Neural crest cell (in vitro differentiated cells): ENCODE results near the gene SNAPC4. TPM values are rescaled to one million over a fixed set of nuclear protein-coding genes. Genes with fewer than 3 reads are reported as not detected.
A peak's percentile ranks its signal among the peaks of the same experiment; 100 is the strongest.

Experiments
- DNase-seq: peaks from one replicate; pipeline ENCODE4 v3.0.0; 2021; ENCODE audit warnings: low read depth, mixed read lengths, low spot score
- H3K27ac Mint-ChIP-seq: one replicate; pipeline ENCODE4 v1.8.0; 2021; ENCODE audit warnings: mild to moderate bottlenecking, mixed read lengths; ENCODE audit not compliant: unreplicated experiment
- H3K27me3 Mint-ChIP-seq: 2 replicates; pipeline ENCODE4 v1.8.0; 2021; ENCODE audit warnings: low read depth, mild to moderate bottlenecking, mixed read lengths
- H3K36me3 Mint-ChIP-seq: 2 replicates; pipeline ENCODE4 v1.8.0; 2021; ENCODE audit warnings: low read depth, mild to moderate bottlenecking, mixed read lengths
- H3K4me1 Mint-ChIP-seq: 2 replicates; pipeline ENCODE4 v1.8.0; 2021; ENCODE audit warnings: mixed read lengths
- H3K4me3 Mint-ChIP-seq: one replicate; pipeline ENCODE4 v1.8.0; 2021; ENCODE audit warnings: mild to moderate bottlenecking, mixed read lengths
- H3K9me3 Mint-ChIP-seq: 2 replicates; pipeline ENCODE4 v1.8.0; 2021; ENCODE audit warnings: mixed read lengths
- total RNA-seq: library from RNA; stranded (reverse); gene quantifications from 2 replicates; pipeline ENCODE4 v1.2.1, GENCODE V29; 2021
- TF ChIP-seq, protein P1 (sequence below): fragments of 200-600 bp; sonication (generic); conservative IDR thresholded peaks from 2 replicates; pipeline ENCODE4 v1.5.0; 2021; ENCODE audit warnings: antibody characterized with exemption, mild to moderate bottlenecking

The SNAPC4 gene
- total RNA-seq, 1 donor from 2014 or later: 19.0 TPM

DNA sequence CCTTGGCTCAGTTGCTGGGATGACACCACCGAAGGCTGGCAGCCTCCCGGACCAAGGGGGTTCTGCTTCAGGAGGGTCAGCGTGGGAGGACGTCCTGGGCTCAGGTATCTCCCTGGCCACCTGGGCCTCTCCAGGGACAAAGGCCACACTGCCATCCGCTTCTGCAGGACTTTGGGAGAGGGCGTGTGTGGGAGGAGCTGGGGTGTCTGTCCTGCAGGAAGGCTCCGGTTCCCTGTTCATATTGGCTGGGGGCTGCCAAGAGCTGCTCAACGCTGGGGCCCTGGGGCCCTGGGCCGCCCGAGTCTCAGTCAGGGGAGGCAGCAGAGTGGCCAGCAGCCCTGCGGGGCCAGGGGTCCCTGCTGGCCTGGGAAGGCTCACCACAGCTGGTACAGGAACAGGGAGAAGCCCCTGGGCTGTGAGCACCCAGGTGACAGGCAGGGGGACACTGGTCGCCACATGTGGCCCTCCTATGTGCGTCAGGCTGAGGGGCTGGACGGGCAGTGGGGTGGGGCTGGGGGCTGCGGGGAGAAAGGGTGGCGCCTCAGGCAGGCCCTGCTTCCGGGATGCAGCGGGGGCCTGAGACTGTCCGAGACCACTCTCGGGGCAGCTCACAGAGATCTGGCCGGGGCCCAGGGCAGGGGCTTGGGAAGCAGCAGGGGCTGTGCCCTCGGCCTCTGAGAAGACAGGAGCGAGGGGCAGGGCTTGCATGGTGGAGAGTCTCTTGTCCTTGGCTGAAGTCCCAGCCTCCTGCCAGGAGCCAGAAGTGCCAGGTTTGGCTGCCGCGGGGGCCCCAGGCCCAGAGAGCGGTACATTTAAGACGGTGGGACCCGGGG lies 21.6 kb downstream of the SNAPC4 start:
- TF ChIP-seq, protein P1, sequence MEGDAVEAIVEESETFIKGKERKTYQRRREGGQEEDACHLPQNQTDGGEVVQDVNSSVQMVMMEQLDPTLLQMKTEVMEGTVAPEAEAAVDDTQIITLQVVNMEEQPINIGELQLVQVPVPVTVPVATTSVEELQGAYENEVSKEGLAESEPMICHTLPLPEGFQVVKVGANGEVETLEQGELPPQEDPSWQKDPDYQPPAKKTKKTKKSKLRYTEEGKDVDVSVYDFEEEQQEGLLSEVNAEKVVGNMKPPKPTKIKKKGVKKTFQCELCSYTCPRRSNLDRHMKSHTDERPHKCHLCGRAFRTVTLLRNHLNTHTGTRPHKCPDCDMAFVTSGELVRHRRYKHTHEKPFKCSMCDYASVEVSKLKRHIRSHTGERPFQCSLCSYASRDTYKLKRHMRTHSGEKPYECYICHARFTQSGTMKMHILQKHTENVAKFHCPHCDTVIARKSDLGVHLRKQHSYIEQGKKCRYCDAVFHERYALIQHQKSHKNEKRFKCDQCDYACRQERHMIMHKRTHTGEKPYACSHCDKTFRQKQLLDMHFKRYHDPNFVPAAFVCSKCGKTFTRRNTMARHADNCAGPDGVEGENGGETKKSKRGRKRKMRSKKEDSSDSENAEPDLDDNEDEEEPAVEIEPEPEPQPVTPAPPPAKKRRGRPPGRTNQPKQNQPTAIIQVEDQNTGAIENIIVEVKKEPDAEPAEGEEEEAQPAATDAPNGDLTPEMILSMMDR: no peak
- Mint-ChIP-seq H3K27ac (no peak overlapping the region), H3K36me3 (no peaks in the 10 kb centered on the region), H3K4me3 (no peak overlapping the region), H3K27me3 (no peaks in the 10 kb centered on the region), H3K9me3 (no peaks in the 10 kb centered on the region), H3K4me1 (peaks cover under 1% of the 10 kb centered on the region)
- no peak for DNase-seq

DNA sequence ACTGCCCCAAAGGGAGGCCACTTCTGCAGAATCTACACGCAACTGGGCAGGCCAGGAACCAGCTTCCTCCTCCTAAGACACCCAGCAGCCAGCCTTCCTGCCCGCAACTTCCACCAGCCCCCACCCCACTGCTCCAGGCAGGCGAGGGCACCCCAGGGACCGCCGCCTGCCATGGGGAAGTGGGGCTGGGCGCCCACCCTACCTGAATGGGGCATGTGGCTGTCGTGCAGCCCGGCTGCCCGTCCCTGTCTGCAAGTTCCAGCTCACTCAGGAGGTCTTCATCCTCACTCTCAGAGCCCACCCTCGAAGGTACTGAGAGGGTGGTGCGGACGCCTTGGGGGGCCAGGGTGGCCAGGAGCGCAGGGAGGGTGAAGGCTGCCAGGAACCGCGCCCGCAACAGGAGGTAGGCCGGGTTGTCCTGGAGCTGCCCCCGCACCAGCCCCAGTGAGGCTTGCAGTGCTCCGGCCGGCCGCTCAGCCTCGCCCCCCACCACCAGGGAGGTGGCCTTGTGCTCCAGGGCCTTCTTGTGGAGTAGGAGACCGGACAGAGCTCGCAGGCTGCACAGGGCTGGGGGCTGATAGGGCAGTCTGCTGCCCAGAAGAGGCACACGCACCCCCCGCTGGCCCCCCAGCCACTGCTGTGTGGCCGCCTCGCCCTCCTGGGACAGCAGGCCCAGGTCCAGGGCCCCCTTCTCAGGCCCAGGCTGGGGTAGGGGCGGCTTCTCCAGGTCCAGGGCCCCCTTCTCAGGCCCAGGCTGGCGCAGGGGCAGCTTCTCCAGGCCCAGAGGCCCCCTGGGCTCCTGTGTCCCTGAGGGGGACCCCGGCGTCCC lies 22.4 kb downstream of the SNAPC4 start:
- no peaks in the 10 kb centered on the region for H3K36me3 Mint-ChIP-seq

DNA sequence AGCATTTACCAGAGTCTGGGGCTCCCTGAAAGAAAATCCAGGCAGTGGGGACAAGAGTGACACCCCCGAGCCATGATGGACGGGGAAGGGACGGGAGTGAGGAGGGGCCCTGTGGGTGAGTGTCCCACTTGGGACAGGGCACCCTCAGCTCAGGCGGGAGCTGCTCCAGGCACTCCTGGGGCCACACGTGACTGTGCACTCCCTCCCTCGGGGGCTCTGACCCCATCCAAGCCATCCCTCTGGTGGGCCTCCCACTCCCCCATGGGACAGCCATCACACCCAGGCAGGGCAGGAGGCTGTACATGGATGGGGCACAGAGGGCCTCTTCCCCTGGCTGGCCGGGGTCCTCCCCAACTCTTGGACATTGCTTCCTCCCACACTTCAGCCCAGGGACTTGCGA lies 23.5 kb downstream of the SNAPC4 start:
- TF ChIP-seq, protein P1: no peak
- Mint-ChIP-seq H3K27ac (no peak overlapping the region), H3K4me3 (no peak overlapping the region), H3K4me1 (peaks cover 10% of the 10 kb centered on the region), H3K27me3 (no peaks in the 10 kb centered on the region), H3K9me3 (no peaks in the 10 kb centered on the region), H3K36me3 (no peaks in the 10 kb centered on the region)
- DNase-seq: no peak

More for the DNA sequence above, 22.4 kb downstream of the SNAPC4 start:
- no peak overlapping the region for H3K4me3 Mint-ChIP-seq
- H3K27ac Mint-ChIP-seq: no peak overlapping the region
- DNase-seq: no peak
- H3K4me1 Mint-ChIP-seq: peaks cover 9% of the 10 kb centered on the region
- TF ChIP-seq, protein P1: no peak
- H3K9me3 Mint-ChIP-seq: no peaks in the 10 kb centered on the region
- no peaks in the 10 kb centered on the region for H3K27me3 Mint-ChIP-seq

DNA sequence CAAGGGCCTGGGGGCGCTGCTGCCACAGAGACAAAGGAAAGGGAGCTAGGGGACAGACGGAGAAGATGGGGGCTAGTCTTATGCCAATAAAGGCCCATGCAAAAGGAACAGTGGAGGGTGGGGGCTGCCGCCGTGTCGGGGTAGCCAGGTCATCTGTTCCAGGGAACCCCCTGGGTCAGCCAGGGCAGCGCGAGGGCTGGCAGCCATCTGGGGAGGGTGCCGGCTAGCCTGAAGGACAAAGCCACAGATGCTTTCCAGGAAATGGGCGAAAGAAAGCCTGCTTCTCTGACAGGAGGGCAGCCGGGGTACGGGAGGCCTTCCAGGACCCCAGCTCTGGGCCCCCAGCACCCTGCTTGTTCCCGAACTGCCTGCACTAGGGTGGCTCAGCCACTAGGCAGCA lies 24.9 kb downstream of the SNAPC4 start:
- peaks cover 10% of the 10 kb centered on the region for H3K4me1 Mint-ChIP-seq
- H3K27ac Mint-ChIP-seq: peak overlapping the region; percentile 57
- no peak overlapping the region for H3K4me3 Mint-ChIP-seq
- no peaks in the 10 kb centered on the region for H3K27me3 Mint-ChIP-seq
- TF ChIP-seq, protein P1: no peak
- H3K36me3 Mint-ChIP-seq: no peaks in the 10 kb centered on the region
- no peak for DNase-seq
- H3K9me3 Mint-ChIP-seq: no peaks in the 10 kb centered on the region

DNA sequence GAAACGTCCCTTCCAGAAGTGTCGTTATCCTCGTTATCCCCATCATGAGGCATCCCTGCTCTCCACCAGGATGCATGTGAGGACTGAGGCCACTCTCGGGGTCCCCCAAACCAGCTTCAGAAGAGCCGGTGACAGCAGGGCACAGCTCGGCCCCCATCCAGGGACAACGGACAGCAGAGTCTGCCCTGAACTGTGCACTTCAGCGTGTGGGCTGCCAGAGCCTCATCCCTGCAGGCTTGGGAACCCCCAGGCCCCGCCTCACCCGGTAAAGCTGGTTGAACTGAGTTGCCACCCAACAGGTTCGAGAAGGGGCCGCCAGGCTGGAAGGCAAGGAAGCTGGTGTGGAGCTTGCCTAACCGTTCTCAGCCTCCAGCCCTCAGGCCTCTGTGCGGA lies 25.8 kb downstream of the SNAPC4 start:
- H3K4me3 Mint-ChIP-seq: no peak overlapping the region
- no peak for DNase-seq
- no peaks in the 10 kb centered on the region for H3K36me3 Mint-ChIP-seq
- TF ChIP-seq, protein P1: no peak
- peaks cover 10% of the 10 kb centered on the region for H3K4me1 Mint-ChIP-seq
- no peak overlapping the region for H3K27ac Mint-ChIP-seq
- H3K9me3 Mint-ChIP-seq: no peaks in the 10 kb centered on the region
- no peaks in the 10 kb centered on the region for H3K27me3 Mint-ChIP-seq
